Measurements from ENCODE around the gene ZNF189. TPM values are rescaled to one million over a fixed set of nuclear protein-coding genes. Genes with fewer than 3 reads are reported as not detected.
"Not testable (repeated sequence)": the region's sequence is repeated elsewhere in the genome, so short reads cannot be mapped to it uniquely, and the experiment has no call there.

ZNF189 gene
- total and polyA plus RNA-seq, 12 donors, result 17.8 to 86.8 (median 35.1) TPM

GRCh38 chr9:101380295-101380694 is 18.4 kb upstream of the ZNF189 start:
- Histone ChIP-seq H3K27me3 (no peaks in the 10 kb centered on the region), H3K27ac (no peak overlapping the region), H3K9me3 (replicated peaks in 1 of 3) (peaks cover 0 to 5% (median 0%) of the 10 kb centered on the region in 3 donors), H3K4me3 (no peak overlapping the region), H3K4me1 (replicated peaks in 1 of 2) (peaks cover 0 to 5% of the 10 kb centered on the region in 2 donors), H3K36me3 (replicated peaks in 1 of 2) (no peaks in the 10 kb centered on the region)
- no peak for TF ChIP-seq POLR2A (IDR thresholded peaks at IDR 0.05)
- TF ChIP-seq CTCF (IDR thresholded peaks at IDR 0.05), result no peak
- intact Hi-C loops (cut with DNase I), result no loop called here
- no peak for DNase-seq

- peaks cover 0 to 5% (median 0%) of the 10 kb centered on the region in 3 donors for H3K9me3 ChIP-seq (replicated peaks in 1 of 3)
- intact Hi-C loops (cut with DNase I), result no loop called here
- H3K4me1 ChIP-seq (replicated peaks in 1 of 2), result peaks cover 0 to 5% of the 10 kb centered on the region in 2 donors
- no peak overlapping the region for H3K4me3 ChIP-seq
- no peaks in the 10 kb centered on the region for H3K36me3 ChIP-seq (replicated peaks in 1 of 2)
- H3K27me3 ChIP-seq, result no peaks in the 10 kb centered on the region
- TF ChIP-seq CTCF (IDR thresholded peaks at IDR 0.05) (no peak), POLR2A (IDR thresholded peaks at IDR 0.05) (no peak)
- no peak for DNase-seq
- 82 to 96% (median 93%) methylated on average over 3 of the region's 3 CpGs for WGBS, 4 donors
- H3K27ac ChIP-seq, result no peak overlapping the region
These were observed 17.5 kb upstream of the ZNF189 start for GRCh38 chr9:101381118-101381517.

GRCh38 chr9:101381833-101382342 is 16.8 kb upstream of the ZNF189 start:
- WGBS, 4 donors, result 86 to 93% (median 91%) methylated on average over 2 of the region's 2 CpGs

GRCh38 chr9:101383361-101383760 is 15.3 kb upstream of the ZNF189 start:
- H3K4me3 ChIP-seq, result no peak overlapping the region
- DNase-seq, result no peak
- 84 to 93% (median 91%) methylated on average over 2 of the region's 2 CpGs for WGBS, 4 donors
- no peaks in the 10 kb centered on the region for H3K27me3 ChIP-seq
- no peak overlapping the region for H3K27ac ChIP-seq
- H3K4me1 ChIP-seq (replicated peaks in 1 of 2), result no peaks in the 10 kb centered on the region
- intact Hi-C loops (cut with DNase I), result no loop called here
- peaks cover 0 to 5% (median 0%) of the 10 kb centered on the region in 3 donors for H3K9me3 ChIP-seq (replicated peaks in 1 of 3)
- H3K36me3 ChIP-seq (replicated peaks in 1 of 2), result peaks cover 0 to 3% of the 10 kb centered on the region in 2 donors
- TF ChIP-seq CTCF (IDR thresholded peaks at IDR 0.05) (no peak), POLR2A (IDR thresholded peaks at IDR 0.05) (no peak)

More at GRCh38 chr9:101381833-101382342, 16.8 kb upstream of the ZNF189 start:
- Histone ChIP-seq H3K4me1 (replicated peaks in 1 of 2) (no peaks in the 10 kb centered on the region), H3K27me3 (no peaks in the 10 kb centered on the region), H3K27ac (no peak overlapping the region), H3K36me3 (replicated peaks in 1 of 2) (no peaks in the 10 kb centered on the region), H3K4me3 (no peak overlapping the region), H3K9me3 (replicated peaks in 1 of 3) (peaks cover 0 to 5% (median 0%) of the 10 kb centered on the region in 3 donors)
- TF ChIP-seq POLR2A (IDR thresholded peaks at IDR 0.05) (no peak), CTCF (IDR thresholded peaks at IDR 0.05) (no peak)
- DNase-seq, result no peak
- intact Hi-C loops (cut with DNase I), result no loop called here

GRCh38 chr9:101384873-101385536 is 13.6 kb upstream of the ZNF189 start, which contains the start of gene BAAT:
Gene BAAT (minus strand): TSS chr9:101385006. CDS start chr9:101371404, 13,602 bp downstream.
- 91 to 94% (median 93%) methylated on average over 11 of the region's 11 CpGs for WGBS, 4 donors
- H3K4me3 ChIP-seq; H3K27ac ChIP-seq; H3K4me1 ChIP-seq (replicated peaks in 1 of 2); H3K27me3 ChIP-seq; H3K9me3 ChIP-seq (replicated peaks in 1 of 3); DNase-seq; intact Hi-C loops (cut with DNase I): not testable (repeated sequence)
- peaks cover 0 to 16% of the 10 kb centered on the region in 2 donors for H3K36me3 ChIP-seq (replicated peaks in 1 of 2)

All from adrenal gland (tissue), 12 donors.